GM10847 (cell line): ENCODE measurements around the gene SPEM2.

ENCODE experiments used
- POLR2A ChIP-seq: IDR thresholded peaks from 2 replicates; pipeline ENCODE4 v1.6.1; 2011; ENCODE audit not compliant: insufficient read length; ENCODE audit errors: extremely low read depth

SPEM2 gene

DNA sequence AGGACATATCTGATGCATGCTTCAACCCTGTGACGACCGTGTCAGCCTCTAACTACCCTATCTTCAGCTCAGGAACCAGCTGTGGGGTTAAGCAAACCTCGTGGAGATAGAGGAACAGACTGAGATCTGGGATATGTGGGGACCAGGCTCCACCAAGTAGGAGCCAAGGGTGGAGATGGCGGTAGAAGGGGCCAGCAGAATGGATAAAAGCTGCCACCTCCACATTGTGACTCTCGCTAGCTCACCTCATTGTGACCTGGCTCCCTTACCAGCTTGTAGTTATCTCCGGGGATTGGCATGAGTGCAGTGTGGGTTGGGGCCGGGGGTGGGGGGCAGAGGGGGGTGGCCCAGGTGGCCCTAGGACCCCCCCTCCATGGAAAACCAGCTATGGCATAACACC lies at the start of gene SPEM2:
Gene SPEM2, plus strand, starts transcription at position 301 of the 400 bp plus-strand sequence. Its CDS starts 73 bp downstream, at position 374.
- TF ChIP-seq POLR2A: no peak

DNA sequence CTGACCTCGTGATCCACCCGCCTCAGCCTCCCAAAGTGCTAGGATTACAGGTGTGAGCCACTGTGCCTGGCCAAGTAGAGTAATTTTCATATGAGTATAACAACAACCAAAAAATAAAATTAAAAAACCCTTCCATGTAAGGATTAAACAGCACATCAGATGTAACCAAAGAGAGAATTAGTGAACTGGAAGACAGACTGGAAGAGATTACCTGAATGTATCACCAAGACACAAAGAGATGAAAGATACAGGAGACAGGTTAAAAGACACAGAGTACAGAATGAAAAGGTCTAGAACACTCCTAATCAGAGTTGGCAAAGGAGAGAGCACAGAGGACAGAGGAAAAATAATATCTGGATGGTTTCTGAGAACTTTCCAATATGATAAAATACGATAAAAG lies 46.3 kb upstream of the SPEM2 start:
- TF ChIP-seq POLR2A: no peak

DNA sequence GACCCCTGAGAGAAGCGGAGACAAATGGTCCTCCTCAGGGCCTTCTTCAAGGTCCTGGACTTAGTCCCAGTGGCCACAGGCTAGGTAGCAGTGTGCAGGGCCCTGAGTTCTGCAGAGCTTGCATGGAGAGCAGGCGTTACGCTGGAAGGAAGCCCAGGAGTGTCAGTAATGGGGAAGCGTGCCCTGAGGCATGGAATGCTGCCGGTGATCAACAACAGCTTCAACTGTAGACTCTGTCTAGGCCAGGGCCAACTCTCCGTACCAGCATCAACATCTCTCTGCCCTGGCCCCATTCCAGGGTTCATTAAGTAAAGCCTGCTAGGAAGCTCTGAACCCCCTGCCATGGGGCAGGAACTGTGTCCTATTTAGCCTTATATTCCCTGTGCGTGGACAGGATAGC lies 45.1 kb upstream of the SPEM2 start:
- no peak for TF ChIP-seq POLR2A

DNA sequence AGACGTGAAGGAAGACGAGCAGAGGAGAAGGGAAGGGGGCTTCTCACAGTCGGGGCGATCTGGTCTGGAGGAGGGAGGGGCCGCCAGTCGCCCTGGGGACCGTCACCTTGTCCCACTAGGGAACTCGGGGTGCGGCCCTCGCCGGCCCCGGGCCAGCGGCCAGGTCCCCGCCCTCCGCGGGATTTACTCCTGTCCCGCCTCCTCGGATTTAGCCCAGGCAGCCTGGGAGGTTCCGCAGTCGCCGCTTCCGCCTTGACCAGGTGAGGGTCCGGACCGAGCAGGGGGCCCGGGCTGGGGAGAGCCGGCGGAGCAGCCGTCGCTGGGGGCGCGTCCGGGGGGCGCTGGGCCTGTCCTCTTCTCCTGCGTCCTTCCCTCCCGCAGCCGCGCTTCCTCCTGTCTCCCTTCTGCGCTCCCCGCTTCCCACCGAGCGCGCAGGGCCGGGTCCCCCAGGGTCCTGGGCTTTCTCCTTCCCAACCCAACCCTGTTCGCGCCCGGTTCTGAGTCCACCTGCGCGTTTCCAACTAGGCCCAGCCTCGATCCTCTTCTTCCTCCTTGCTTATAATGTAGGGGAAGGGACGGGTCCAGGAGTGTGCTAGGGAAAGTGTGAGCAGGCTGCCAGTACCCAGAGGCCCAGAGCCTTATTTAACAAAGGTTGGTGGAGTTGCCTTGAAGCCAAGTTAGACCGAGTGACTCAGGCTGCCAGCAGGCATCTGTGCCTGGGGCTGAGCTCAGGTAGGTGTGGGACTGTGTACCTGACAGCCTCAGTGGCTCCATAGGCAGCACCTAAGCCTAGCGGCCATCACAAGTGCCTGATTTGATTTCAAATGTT lies 44.3 kb upstream of the SPEM2 start, which contains the start of gene TNK1:
Gene TNK1, plus strand, starts transcription at position 235 of the 829 bp plus-strand sequence. CDS start 1,838 bp downstream, outside the sequence.
- no peak for TF ChIP-seq POLR2A

DNA sequence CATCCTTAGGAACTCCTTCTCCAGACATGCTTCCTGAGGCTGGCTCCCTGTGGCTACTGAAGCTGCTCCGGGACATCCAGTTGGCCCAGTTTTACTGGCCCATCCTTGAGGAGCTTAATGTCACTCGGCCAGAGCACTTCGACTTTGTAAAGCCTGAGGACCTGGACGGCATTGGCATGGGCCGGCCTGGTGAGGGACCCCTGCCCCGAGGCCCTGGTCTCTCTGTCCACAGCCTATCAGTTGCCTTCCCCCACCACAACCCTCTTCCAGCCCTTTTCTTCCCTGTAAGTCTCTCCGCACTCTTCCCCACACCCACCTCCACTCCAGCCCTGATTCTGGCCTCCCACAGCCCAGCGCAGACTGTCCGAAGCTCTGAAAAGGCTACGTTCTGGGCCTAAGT lies 42.5 kb upstream of the SPEM2 start:
- no peak for TF ChIP-seq POLR2A

DNA sequence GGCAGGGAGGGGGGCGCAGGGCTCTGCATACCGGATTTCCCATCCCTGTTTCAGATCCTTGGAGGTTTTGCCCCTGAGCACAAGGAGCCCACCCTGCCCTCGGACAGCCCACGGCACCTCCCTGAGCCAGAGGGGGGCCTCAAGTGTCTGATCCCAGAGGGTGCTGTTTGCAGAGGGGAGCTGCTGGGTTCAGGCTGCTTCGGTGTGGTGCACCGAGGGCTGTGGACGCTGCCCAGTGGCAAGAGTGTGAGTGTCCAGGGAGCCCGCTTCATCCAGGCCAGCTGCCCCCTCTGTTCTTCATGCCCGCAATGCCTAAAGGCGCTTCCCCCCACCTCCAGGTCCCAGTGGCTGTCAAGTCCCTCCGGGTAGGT lies 42.1 kb upstream of the SPEM2 start:
- no peak for TF ChIP-seq POLR2A

DNA sequence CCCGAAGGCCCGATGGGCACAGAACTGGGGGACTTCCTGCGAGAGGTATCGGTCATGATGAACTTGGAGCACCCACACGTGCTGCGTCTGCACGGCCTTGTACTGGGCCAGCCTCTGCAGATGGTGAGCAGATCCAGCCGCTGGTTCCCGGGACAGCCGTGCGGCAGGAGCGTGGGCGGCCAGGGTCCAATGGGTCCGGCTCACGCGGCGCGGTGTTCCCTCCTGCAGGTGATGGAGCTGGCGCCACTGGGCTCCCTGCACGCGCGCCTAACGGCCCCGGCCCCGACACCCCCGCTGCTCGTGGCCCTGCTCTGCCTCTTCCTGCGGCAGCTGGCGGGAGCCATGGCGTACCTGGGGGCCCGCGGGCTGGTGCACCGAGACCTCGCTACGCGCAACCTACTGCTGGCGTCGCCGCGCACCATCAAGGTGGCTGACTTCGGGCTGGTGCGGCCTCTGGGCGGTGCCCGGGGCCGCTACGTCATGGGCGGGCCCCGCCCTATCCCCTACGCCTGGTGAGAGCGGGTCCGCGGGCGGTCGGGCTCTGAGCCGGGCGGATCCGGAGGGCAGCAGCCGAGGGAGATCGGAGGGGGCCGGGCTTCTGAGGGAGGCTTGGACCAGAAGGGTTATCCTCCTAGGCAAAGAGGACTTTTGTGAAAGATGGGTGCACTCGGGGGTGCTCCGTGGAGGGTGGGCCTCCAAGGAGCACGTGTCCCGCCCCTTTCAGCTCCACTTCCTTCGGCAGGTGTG lies 41.5 kb upstream of the SPEM2 start:
- TF ChIP-seq POLR2A: peak; percentile 28

DNA sequence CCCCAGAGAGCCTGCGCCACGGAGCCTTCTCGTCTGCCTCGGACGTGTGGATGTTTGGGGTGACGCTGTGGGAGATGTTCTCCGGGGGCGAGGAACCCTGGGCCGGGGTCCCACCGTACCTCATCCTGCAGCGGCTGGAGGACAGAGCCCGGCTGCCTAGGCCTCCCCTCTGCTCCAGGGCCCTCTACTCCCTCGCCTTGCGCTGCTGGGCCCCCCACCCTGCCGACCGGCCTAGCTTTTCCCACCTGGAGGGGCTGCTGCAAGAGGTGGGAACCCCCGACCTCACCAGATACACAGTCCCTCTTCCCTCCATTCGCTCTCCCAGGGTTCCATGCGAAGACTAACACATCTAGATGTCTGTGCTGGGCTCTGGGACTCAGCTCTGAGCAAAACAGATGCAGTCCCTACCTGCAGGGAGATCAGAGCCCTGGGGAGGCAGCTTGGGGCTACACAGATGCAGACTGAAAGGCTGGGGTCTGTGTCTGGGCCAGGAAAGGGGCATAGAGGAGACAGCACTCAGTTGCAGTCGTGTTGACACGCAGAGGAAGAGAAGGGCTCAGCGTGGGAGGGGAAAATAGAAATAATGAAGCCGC lies 40.8 kb upstream of the SPEM2 start:
- TF ChIP-seq POLR2A: no peak

DNA sequence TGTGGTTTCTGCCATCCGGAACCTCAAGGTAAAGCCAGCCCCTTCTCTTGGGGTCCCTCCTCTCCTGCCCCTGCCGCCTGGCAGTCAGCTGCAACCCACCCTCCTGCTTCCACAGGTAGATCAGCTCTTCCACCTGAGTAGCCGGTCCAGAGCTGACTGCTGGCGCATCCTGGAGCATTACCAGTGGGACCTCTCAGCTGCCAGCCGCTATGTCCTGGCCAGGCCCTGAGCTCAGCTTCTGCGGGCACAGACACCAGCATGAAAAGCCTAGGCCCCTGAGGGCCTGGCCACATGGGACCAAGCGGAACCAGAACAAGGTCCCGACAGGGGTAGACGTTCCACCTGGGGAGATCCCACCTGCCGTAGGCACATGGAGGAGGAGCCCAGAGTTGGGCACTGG lies 36.6 kb upstream of the SPEM2 start:
- no peak for TF ChIP-seq POLR2A

DNA sequence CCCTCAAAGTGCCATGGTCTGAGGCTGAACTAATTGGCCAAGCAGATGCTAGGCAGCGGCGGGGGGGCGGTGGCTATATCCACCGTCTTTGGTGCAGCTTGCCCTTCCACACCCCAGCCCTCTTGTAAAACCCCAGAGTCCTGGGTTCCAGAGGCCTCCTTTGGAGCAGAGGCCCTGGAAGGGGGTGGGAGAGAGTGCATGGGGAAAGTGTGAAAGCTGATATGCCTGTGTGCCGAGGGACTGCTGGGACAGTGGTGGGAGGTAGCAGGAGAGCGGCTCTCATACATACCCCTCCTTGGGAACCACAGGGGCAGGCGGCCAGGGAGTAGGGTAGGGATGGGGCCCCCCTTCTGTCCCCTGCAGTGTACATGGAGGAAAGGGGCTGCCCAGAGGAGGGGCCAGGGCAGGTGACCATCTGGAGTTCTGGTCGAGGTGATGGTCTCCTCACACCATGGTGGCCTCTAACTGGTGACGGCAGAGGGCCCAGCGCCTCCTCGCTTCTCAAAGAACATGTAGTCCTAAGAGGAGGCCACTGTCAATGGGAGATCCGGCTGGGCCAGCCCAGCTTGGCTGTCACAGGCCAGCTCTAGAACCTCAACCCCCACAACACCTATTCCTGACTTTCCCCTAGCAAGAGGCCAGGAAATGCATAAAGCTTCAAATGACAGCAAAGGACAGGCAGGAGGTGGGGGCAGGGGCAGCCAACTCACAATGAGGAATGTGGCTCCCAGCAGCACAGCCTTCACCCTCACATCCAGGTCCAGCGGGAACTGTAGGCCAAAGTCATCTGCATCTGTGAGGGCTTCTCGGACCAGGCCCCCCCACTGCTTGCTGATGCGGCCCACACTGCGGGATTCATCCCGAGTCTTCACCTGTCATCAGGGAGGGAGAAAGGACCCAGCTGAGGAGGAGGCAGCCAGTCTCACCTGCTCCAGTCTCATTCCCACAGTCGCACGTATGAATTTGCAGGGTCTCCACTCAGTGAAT lies 35.2 kb upstream of the SPEM2 start:
- TF ChIP-seq POLR2A: no peak

DNA sequence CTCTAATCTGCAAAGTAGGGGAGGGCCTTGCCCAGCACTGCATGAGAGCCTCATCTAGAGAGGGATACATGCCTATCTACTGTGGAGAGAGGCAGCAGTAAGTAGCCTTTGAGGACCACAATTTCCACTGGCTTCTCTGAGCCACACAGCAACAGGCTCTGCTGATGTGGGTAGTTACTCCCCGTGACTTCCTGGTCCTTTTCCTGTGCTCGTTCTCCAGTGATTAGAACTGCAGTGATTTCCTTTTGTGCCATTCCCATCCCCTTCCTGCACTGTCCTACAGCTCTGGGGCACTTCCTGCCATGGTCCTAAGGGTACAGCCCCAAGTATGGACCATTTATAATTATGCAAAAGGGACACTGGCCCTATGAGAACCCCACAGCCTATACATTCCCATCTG lies 34.1 kb upstream of the SPEM2 start:
- TF ChIP-seq POLR2A: no peak

DNA sequence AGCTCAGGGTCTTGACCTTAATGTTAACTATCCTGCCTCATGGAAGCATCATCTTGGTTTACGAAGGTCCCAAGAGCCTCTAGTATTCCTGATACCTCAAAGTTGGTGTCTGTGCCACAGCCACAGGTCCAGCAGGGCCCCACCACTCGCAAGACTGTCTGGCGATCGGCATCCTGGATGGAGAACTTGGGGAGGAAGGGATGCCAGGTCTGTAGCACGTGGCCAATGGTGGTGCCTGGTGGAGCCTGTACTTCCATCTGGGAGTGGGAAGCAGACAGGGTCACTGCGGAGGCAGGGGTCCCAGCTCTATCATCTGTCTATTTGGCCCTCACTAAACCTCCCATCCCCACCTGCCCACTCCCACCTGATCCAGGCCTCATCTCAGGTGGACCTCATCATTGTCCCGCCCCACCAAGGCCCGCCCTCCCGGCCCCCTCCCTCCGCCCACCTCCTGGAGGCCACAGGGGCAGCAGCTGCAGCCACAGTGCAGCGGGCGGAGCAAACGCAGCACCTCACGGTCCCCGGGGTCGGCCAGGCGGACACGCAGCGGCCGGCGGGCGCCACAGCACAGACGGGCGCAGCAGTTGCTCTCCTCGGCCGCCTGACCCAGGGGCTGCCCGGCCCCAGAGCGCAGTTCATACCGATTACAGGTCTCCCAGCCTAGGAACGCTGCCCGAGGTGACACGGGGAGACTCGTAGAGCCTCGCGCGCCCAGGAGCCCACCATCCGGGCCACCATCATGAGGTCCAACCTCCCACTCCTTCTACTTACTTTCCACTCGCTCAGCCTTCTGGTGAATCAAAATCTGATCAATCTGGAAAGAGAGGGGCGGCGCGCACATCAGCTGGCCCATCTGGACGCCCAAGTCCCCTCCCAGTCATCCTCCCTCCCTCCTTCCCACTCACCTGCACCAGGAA lies 32.5 kb upstream of the SPEM2 start:
- TF ChIP-seq POLR2A: no peak

DNA sequence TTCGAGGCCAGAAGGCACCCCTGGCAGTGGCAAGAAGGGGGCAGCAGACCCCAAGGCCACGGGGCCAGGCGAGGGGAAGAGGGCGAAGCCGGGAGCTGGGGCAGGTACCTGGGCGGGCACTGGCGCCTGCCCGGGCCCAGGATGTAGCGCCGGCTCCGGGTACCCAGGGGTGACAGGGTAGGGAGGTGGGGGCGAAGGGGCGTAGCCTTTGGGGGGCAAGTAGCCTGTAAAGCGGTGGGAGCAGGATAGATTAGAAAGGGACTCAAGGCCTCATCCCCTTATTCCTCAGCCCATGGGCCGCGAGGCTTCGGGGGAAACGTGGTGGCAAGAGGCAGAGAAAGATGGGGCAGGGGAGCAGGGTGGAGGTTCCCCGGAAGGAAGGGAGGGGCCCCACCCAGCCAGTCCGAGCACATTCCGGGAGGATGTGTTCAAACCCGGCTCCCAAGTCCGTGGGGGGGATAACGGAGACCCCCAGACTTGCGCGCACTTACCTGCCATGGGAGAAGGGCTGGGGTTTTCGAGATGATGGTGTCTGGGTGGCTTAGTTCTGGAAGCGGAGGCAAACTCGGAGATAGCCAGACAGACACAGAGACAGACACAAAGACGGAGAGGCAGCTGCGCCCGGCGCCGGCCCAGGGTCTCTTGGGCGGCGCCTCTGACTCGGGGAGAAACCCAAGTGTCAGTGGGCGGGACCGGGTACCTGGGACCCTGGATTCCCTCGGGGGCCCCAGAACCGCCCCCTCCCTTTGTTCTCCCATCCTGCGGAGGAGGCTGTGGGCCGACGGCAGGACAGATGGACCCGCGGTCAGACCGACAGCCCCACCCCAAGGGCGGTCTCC lies 31.6 kb upstream of the SPEM2 start:
- no peak for TF ChIP-seq POLR2A
